ENCODE measurements around the gene HERC3.
"Not testable (repeated sequence)": the region's sequence is repeated elsewhere in the genome, so short reads cannot be mapped to it uniquely, and the experiment has no call there.

HERC3 gene

GRCh38 chr4:88605736-88606135, 13.5 kb downstream of the HERC3 start:
- H3K9me2 ChIP-seq (ENCODE audit: low read depth, low read length): no peaks in the 10 kb centered on the region
- no peaks in the 10 kb centered on the region for H3K79me2 ChIP-seq (ENCODE audit: insufficient read depth, low read length)
- peaks cover 33% of the 10 kb centered on the region for H3K36me3 ChIP-seq (ENCODE audit: insufficient read depth, low read length)
- H3K9ac ChIP-seq (ENCODE audit: low read length): no peak overlapping the region
- no peak overlapping the region for H3K4me2 ChIP-seq (ENCODE audit: low read length)
- TF ChIP-seq, protein P1, sequence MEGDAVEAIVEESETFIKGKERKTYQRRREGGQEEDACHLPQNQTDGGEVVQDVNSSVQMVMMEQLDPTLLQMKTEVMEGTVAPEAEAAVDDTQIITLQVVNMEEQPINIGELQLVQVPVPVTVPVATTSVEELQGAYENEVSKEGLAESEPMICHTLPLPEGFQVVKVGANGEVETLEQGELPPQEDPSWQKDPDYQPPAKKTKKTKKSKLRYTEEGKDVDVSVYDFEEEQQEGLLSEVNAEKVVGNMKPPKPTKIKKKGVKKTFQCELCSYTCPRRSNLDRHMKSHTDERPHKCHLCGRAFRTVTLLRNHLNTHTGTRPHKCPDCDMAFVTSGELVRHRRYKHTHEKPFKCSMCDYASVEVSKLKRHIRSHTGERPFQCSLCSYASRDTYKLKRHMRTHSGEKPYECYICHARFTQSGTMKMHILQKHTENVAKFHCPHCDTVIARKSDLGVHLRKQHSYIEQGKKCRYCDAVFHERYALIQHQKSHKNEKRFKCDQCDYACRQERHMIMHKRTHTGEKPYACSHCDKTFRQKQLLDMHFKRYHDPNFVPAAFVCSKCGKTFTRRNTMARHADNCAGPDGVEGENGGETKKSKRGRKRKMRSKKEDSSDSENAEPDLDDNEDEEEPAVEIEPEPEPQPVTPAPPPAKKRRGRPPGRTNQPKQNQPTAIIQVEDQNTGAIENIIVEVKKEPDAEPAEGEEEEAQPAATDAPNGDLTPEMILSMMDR (IDR thresholded peaks at IDR 0.05; ENCODE audit: low read length): no peak
- TF ChIP-seq EZH2 (IDR thresholded peaks at IDR 0.05; ENCODE audit: borderline replicate concordance, low read length): no peak
- no peaks in the 10 kb centered on the region for H4K20me1 ChIP-seq (ENCODE audit: insufficient read depth, low read length)
- no peaks in the 10 kb centered on the region for H3K4me1 ChIP-seq (ENCODE audit: insufficient read depth, low read length, severe bottlenecking)
- no peak overlapping the region for H3K4me3 ChIP-seq (ENCODE audit: low read depth, low read length, poor library complexity, severe bottlenecking)
- H3K9me3 ChIP-seq (ENCODE audit: low read length): no peaks in the 10 kb centered on the region
- no peak overlapping the region for H3K27ac ChIP-seq (ENCODE audit: low read depth, low read length, poor library complexity, severe bottlenecking)
- H3K27me3 ChIP-seq (ENCODE audit: insufficient read depth, low read length): no peaks in the 10 kb centered on the region
- no peaks in the 10 kb centered on the region for H3F3A ChIP-seq (ENCODE audit: insufficient read depth, low read length)
- H2AFZ ChIP-seq (ENCODE audit: low read length): no peak overlapping the region

- Histone ChIP-seq H4K20me1 (ENCODE audit: insufficient read depth, low read length) (no peaks in the 10 kb centered on the region), H3K4me3 (ENCODE audit: low read depth, low read length, poor library complexity, severe bottlenecking) (no peak overlapping the region), H3K27me3 (ENCODE audit: insufficient read depth, low read length) (no peaks in the 10 kb centered on the region), H3K36me3 (ENCODE audit: insufficient read depth, low read length) (peaks cover 33% of the 10 kb centered on the region), H3K27ac (ENCODE audit: low read depth, low read length, poor library complexity, severe bottlenecking) (no peak overlapping the region), H3F3A (ENCODE audit: insufficient read depth, low read length) (no peaks in the 10 kb centered on the region), H3K4me2 (ENCODE audit: low read length) (no peak overlapping the region), H2AFZ (ENCODE audit: low read length) (no peak overlapping the region), H3K79me2 (ENCODE audit: insufficient read depth, low read length) (no peaks in the 10 kb centered on the region), H3K9me2 (ENCODE audit: low read depth, low read length) (no peaks in the 10 kb centered on the region), H3K9ac (ENCODE audit: low read length) (no peak overlapping the region), H3K4me1 (ENCODE audit: insufficient read depth, low read length, severe bottlenecking) (no peaks in the 10 kb centered on the region), H3K9me3 (ENCODE audit: low read length) (no peaks in the 10 kb centered on the region)
- TF ChIP-seq EZH2 (IDR thresholded peaks at IDR 0.05; ENCODE audit: borderline replicate concordance, low read length): no peak
- TF ChIP-seq, protein P1 (IDR thresholded peaks at IDR 0.05; ENCODE audit: low read length): no peak
Observed at GRCh38 chr4:88606832-88607231, 14.6 kb downstream of the HERC3 start.

- H3K9me2 ChIP-seq (ENCODE audit: low read depth, low read length): no peaks in the 10 kb centered on the region
- H3K36me3 ChIP-seq (ENCODE audit: insufficient read depth, low read length): peaks cover 33% of the 10 kb centered on the region
- no peak overlapping the region for H2AFZ ChIP-seq (ENCODE audit: low read length)
- no peaks in the 10 kb centered on the region for H3K9me3 ChIP-seq (ENCODE audit: low read length)
- H3K4me1 ChIP-seq (ENCODE audit: insufficient read depth, low read length, severe bottlenecking): peaks cover 7% of the 10 kb centered on the region
- TF ChIP-seq, protein P1 (IDR thresholded peaks at IDR 0.05; ENCODE audit: low read length): no peak
- no peak for TF ChIP-seq EZH2 (IDR thresholded peaks at IDR 0.05; ENCODE audit: borderline replicate concordance, low read length)
- H3F3A ChIP-seq (ENCODE audit: insufficient read depth, low read length): no peaks in the 10 kb centered on the region
- no peak overlapping the region for H3K4me2 ChIP-seq (ENCODE audit: low read length)
- H3K79me2 ChIP-seq (ENCODE audit: insufficient read depth, low read length): no peaks in the 10 kb centered on the region
- no peaks in the 10 kb centered on the region for H3K27me3 ChIP-seq (ENCODE audit: insufficient read depth, low read length)
- no peak overlapping the region for H3K4me3 ChIP-seq (ENCODE audit: low read depth, low read length, poor library complexity, severe bottlenecking)
- H3K9ac ChIP-seq (ENCODE audit: low read length): no peak overlapping the region
- H3K27ac ChIP-seq (ENCODE audit: low read depth, low read length, poor library complexity, severe bottlenecking): no peak overlapping the region
- H4K20me1 ChIP-seq (ENCODE audit: insufficient read depth, low read length): no peaks in the 10 kb centered on the region
Observed at GRCh38 chr4:88609387-88609786, 17.1 kb downstream of the HERC3 start.

DNA sequence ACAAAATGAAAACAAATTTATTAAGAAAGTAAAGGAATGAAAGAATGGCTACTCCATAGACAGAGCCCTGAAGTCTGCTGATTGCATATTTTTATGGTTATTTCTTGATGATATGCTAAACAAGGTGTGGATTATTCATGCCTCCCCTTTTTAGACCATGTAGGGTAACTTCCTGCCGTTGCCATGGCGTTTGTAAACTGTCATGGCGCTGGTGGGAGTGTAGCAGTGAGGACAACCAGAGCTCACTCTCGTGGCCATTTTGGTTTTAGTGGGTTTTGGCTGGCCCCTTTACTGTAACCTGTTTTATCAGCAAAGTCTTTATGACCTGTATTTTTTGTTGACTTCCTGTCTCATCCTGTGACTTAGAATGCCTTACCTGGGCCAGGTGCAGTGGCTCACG, 17.5 kb downstream of the HERC3 start:
- H3K27ac ChIP-seq (ENCODE audit: low read depth, low read length, poor library complexity, severe bottlenecking); H2AFZ ChIP-seq (ENCODE audit: low read length); H3K9ac ChIP-seq (ENCODE audit: low read length); H3K27me3 ChIP-seq (ENCODE audit: insufficient read depth, low read length); H3K4me2 ChIP-seq (ENCODE audit: low read length); H3K4me3 ChIP-seq (ENCODE audit: low read depth, low read length, poor library complexity, severe bottlenecking); H3K79me2 ChIP-seq (ENCODE audit: insufficient read depth, low read length); H4K20me1 ChIP-seq (ENCODE audit: insufficient read depth, low read length); H3K4me1 ChIP-seq (ENCODE audit: insufficient read depth, low read length, severe bottlenecking); H3F3A ChIP-seq (ENCODE audit: insufficient read depth, low read length); H3K9me2 ChIP-seq (ENCODE audit: low read depth, low read length); H3K9me3 ChIP-seq (ENCODE audit: low read length): not testable (repeated sequence)
- peaks cover 33% of the 10 kb centered on the region for H3K36me3 ChIP-seq (ENCODE audit: insufficient read depth, low read length)
